ENCODE results near the gene KAT2B. TPM values are rescaled to one million over a fixed set of nuclear protein-coding genes. Genes with fewer than 3 reads are reported as not detected.

KAT2B gene
- total RNA-seq, 2 donors from 2014 or later = 2.2 to 4.1 TPM

- no peak overlapping the region for H3K4me3 Mint-ChIP-seq
- H3K36me3 ChIP-seq (ENCODE audit: control insufficient read depth, insufficient read depth, low read length) = no peaks in the 10 kb centered on the region
- TF ChIP-seq, protein P1, sequence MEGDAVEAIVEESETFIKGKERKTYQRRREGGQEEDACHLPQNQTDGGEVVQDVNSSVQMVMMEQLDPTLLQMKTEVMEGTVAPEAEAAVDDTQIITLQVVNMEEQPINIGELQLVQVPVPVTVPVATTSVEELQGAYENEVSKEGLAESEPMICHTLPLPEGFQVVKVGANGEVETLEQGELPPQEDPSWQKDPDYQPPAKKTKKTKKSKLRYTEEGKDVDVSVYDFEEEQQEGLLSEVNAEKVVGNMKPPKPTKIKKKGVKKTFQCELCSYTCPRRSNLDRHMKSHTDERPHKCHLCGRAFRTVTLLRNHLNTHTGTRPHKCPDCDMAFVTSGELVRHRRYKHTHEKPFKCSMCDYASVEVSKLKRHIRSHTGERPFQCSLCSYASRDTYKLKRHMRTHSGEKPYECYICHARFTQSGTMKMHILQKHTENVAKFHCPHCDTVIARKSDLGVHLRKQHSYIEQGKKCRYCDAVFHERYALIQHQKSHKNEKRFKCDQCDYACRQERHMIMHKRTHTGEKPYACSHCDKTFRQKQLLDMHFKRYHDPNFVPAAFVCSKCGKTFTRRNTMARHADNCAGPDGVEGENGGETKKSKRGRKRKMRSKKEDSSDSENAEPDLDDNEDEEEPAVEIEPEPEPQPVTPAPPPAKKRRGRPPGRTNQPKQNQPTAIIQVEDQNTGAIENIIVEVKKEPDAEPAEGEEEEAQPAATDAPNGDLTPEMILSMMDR (conservative IDR thresholded peaks at IDR 0.05) = no peak
- H3K9ac ChIP-seq (ENCODE audit: extremely low read depth, low read length, poor library complexity, severe bottlenecking) = no peak overlapping the region
- H3K4me1 ChIP-seq (ENCODE audit: control insufficient read depth, insufficient read depth, low read length) = no peaks in the 10 kb centered on the region
- no peak overlapping the region for H3K27ac ChIP-seq (ENCODE audit: low read depth, low read length)
- peaks cover 12% of the 10 kb centered on the region for H3K4me1 Mint-ChIP-seq
- no peaks in the 10 kb centered on the region for H3K27me3 ChIP-seq (ENCODE audit: control insufficient read depth, insufficient read depth, low read length, poor library complexity, severe bottlenecking)
- H3K27ac Mint-ChIP-seq = no peak overlapping the region
- H3K27me3 Mint-ChIP-seq (ENCODE audit: insufficient read depth) = no peaks in the 10 kb centered on the region
- DNase-seq = no peak
- H3K4me3 ChIP-seq (ENCODE audit: low read length) = no peak overlapping the region
- 87 to 89% methylated on average over 7 of the region's 7 CpGs for WGBS, 2 experiments (ENCODE audit: insufficient coverage in 1 of 2, insufficient read length in 1 of 2)
- no peaks in the 10 kb centered on the region for H3K9me3 ChIP-seq (ENCODE audit: control insufficient read depth, low read length)
- no peaks in the 10 kb centered on the region for H3K36me3 Mint-ChIP-seq (ENCODE audit: low read depth)
- H3K9me3 Mint-ChIP-seq = no peaks in the 10 kb centered on the region
These were observed 12.6 kb downstream of the KAT2B start for GRCh38 chr3:20052851-20053250.

GRCh38 chr3:20054549-20054987 is 14.3 kb downstream of the KAT2B start:
- no peak overlapping the region for H3K4me3 ChIP-seq (ENCODE audit: low read length)
- no peak overlapping the region for H3K9ac ChIP-seq (ENCODE audit: extremely low read depth, low read length, poor library complexity, severe bottlenecking)
- Mint-ChIP-seq H3K27ac (no peak overlapping the region), H3K36me3 (ENCODE audit: low read depth) (no peaks in the 10 kb centered on the region), H3K27me3 (ENCODE audit: insufficient read depth) (no peaks in the 10 kb centered on the region), H3K4me1 (peaks cover 10% of the 10 kb centered on the region), H3K9me3 (no peaks in the 10 kb centered on the region), H3K4me3 (no peak overlapping the region)
- no peak overlapping the region for H3K27ac ChIP-seq (ENCODE audit: low read depth, low read length)
- TF ChIP-seq, protein P1 (conservative IDR thresholded peaks at IDR 0.05) = no peak
- no peaks in the 10 kb centered on the region for H3K27me3 ChIP-seq (ENCODE audit: control insufficient read depth, insufficient read depth, low read length, poor library complexity, severe bottlenecking)
- no peaks in the 10 kb centered on the region for H3K4me1 ChIP-seq (ENCODE audit: control insufficient read depth, insufficient read depth, low read length)
- DNase-seq = no peak
- 80 to 97% methylated on average over 1 to 4 of the region's 4 CpGs for WGBS, 2 experiments (ENCODE audit: insufficient coverage in 1 of 2, insufficient read length in 1 of 2)
- no peaks in the 10 kb centered on the region for H3K9me3 ChIP-seq (ENCODE audit: control insufficient read depth, low read length)
- no peaks in the 10 kb centered on the region for H3K36me3 ChIP-seq (ENCODE audit: control insufficient read depth, insufficient read depth, low read length)

DNA sequence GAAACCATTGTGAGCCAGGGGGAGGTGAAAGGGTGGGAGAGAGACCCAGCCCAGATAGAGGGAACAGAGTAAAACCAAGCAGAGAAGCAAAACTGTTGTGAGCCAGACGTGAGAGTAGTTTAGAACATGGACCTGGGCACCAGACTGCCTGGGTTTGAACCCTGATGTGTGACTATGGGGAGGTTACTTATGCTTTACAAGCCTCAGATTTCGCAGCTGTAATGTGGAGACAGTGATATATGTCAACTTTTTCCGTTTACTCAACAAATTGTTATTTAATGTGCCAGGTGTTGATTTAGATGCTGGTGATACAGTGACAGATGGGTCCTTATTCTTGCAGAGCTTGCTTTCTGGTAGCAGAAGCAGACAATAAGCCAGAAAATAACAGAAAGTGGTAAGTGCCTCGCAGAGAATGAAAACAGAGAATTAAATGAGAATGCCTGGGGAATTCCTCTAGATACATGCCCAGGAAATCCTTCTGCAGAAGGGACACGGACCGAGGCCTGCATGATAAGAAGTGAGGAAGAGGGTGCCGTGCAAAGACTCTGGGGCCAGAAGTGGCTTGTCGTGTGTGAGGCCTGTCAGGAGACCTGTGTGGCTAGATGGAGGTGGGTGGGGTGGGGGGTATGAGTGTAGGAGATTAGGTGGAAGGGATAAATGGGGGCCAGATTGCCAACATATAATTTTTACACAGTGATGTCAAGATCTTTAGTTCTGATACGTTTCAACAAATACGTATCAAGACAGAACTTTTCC is 15.0 kb downstream of the KAT2B start:
- no peak overlapping the region for H3K9ac ChIP-seq (ENCODE audit: extremely low read depth, low read length, poor library complexity, severe bottlenecking)
- H3K4me1 Mint-ChIP-seq = peaks cover 8% of the 10 kb centered on the region

More for the DNA sequence above, 15.0 kb downstream of the KAT2B start:
- no peak overlapping the region for H3K4me3 ChIP-seq (ENCODE audit: low read length)
- 85 to 86% methylated on average over 6 to 10 of the region's 10 CpGs for WGBS, 2 experiments (ENCODE audit: insufficient coverage in 1 of 2, insufficient read length in 1 of 2)
- H3K36me3 ChIP-seq (ENCODE audit: control insufficient read depth, insufficient read depth, low read length) = no peaks in the 10 kb centered on the region
- H3K27me3 ChIP-seq (ENCODE audit: control insufficient read depth, insufficient read depth, low read length, poor library complexity, severe bottlenecking) = no peaks in the 10 kb centered on the region
- TF ChIP-seq, protein P1 (conservative IDR thresholded peaks at IDR 0.05) = no peak
- Mint-ChIP-seq H3K36me3 (ENCODE audit: low read depth) (no peaks in the 10 kb centered on the region), H3K27ac (no peak overlapping the region), H3K4me3 (no peak overlapping the region), H3K27me3 (ENCODE audit: insufficient read depth) (no peaks in the 10 kb centered on the region), H3K9me3 (no peaks in the 10 kb centered on the region)
- no peak for DNase-seq
- H3K9me3 ChIP-seq (ENCODE audit: control insufficient read depth, low read length) = no peaks in the 10 kb centered on the region
- no peak overlapping the region for H3K27ac ChIP-seq (ENCODE audit: low read depth, low read length)
- H3K4me1 ChIP-seq (ENCODE audit: control insufficient read depth, insufficient read depth, low read length) = no peaks in the 10 kb centered on the region
